Esophagus squamous epithelium (tissue), 5 donors: ENCODE results near the gene ARHGEF18. TPM values are rescaled to one million over a fixed set of nuclear protein-coding genes. Genes with fewer than 3 reads are reported as not detected.

Experiments
- DNase-seq: peaks from one replicate; lab custom pipeline; 2025; lab: John Stamatoyannopoulos, UW
- H3K27ac ChIP-seq, 4 donors: fragments of 200-600 bp; sonication (generic); one replicate each; pipeline ENCODE4 v1.5.1; 2016 to 2019; ENCODE audit warnings: mild to moderate bottlenecking in 1 of 4
- H3K27me3 ChIP-seq, 4 donors: fragments of 200-600 bp; sonication (generic); 1 replicate in 3 of 4; 2 replicates in 1 of 4; pipeline versions ENCODE4 v1.5.1 to v1.6.0; 2017 to 2021; ENCODE audit warnings: antibody characterized with exemption in 1 of 4
- H3K36me3 ChIP-seq, 3 donors: fragments of 200-600 bp; sonication (generic); one replicate each; pipeline ENCODE4 v1.5.1; 2016 to 2019
- H3K4me1 ChIP-seq, 3 donors: fragments of 200-600 bp; sonication (generic); one replicate each; pipeline ENCODE4 v1.5.1; 2017 to 2019
- H3K4me3 ChIP-seq, 4 donors: fragments of 200-600 bp; sonication (generic); 1 replicate in 3 of 4; 2 replicates in 1 of 4; pipeline ENCODE4 v1.5.1; 2016 to 2019; ENCODE audit warnings: mild to moderate bottlenecking in 2 of 4, moderate library complexity in 1 of 4
- H3K9me3 ChIP-seq, 3 donors: fragments of 200-600 bp; sonication (generic); one replicate each; pipeline ENCODE4 v1.5.1; 2016 to 2019
- POLR2A ChIP-seq, 4 donors: fragments of 450-650 bp; IDR thresholded peaks; one replicate each; pipeline ENCODE4 v1.6.1; 2017; ENCODE audit warnings: antibody characterized with exemption in 4 of 4, mild to moderate bottlenecking in 4 of 4, moderate library complexity in 3 of 4
- WGBS, 2 donors: methylation state at CpG; one replicate each; pipeline ENCODE4 v1.1.5; 2018; 5-methylcytosine and 5-hydroxymethylcytosine counted together
- intact Hi-C: fragments of 100-400 bp; cut with DNase I; formaldehyde crosslinking; loops from one replicate; pipeline ENCODE4 v1.15.0; 2022
- total RNA-seq, 4 donors: library from RNA; depleted of rRNA; stranded (reverse); fragments of >200 nt; gene quantifications; one replicate each; pipeline ENCODE4 v1.1.0, GENCODE V29; 2016
- TF ChIP-seq, protein P1 (sequence below), 6 experiments: fragments of 450-650 bp in 4 of 6; fragments of 200-600 bp in 2 of 6; sonication (generic) in 2 of 6; IDR thresholded peaks; one replicate each; pipeline ENCODE4 v1.5.1; 2016 to 2019; ENCODE audit warnings: antibody characterized with exemption in 6 of 6, mild to moderate bottlenecking in 4 of 6, moderate library complexity in 4 of 6
- donor health status: DM: yes; HTN: yes; CAD: no.

ARHGEF18 gene
- total RNA-seq, 4 donors from 2014 or later: 24.2 to 42.0 (median 28.7) TPM

DNA sequence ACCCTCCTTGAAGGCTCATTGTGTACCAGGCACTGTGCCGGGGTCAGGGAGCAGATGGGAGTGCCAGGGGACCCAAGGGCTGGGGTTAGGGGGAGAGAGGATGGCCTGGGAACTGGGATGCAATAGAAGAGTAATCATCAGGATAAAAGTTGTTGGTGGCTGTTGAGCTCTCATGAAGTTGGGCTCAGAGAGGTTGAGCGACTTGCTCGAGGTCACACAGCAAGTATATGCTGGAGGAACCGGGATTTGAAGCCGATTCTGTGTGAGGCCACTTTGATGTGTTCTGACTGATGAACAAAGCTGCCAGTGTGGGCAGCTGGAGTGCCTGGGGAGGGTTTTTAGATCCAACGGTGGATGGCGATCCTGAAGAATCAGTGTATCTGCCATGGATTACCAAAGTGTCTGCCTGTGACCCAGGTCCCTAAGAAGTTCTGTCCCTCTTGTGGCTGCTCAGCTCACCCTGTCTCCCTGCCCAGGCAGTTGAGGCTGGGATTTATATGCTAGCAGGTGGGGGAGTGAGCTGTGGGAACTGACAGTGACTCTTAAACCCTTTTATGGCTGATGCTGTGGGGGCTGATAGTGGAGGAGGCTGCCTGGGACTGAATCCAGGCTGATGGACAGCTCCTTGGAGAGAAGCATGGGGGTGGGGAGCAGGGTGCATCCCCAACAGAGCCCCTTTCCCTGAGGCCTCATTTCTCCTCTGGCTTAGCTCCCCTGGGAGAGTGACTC is 8.3 kb downstream of the ARHGEF18 start:
- WGBS, 2 donors: 87 to 89% methylated on average over 6 to 7 of the region's 7 CpGs
- H3K9me3 ChIP-seq: peaks cover 0 to 2% (median 0%) of the 10 kb centered on the region in 3 donors
- H3K27me3 ChIP-seq: peaks cover 0 to 5% (median 0%) of the 10 kb centered on the region in 4 donors
- no peaks in the 10 kb centered on the region for H3K4me1 ChIP-seq
- intact Hi-C loops: no loop called here
- TF ChIP-seq POLR2A (IDR thresholded peaks at IDR 0.05): no peak
- TF ChIP-seq, protein P1, sequence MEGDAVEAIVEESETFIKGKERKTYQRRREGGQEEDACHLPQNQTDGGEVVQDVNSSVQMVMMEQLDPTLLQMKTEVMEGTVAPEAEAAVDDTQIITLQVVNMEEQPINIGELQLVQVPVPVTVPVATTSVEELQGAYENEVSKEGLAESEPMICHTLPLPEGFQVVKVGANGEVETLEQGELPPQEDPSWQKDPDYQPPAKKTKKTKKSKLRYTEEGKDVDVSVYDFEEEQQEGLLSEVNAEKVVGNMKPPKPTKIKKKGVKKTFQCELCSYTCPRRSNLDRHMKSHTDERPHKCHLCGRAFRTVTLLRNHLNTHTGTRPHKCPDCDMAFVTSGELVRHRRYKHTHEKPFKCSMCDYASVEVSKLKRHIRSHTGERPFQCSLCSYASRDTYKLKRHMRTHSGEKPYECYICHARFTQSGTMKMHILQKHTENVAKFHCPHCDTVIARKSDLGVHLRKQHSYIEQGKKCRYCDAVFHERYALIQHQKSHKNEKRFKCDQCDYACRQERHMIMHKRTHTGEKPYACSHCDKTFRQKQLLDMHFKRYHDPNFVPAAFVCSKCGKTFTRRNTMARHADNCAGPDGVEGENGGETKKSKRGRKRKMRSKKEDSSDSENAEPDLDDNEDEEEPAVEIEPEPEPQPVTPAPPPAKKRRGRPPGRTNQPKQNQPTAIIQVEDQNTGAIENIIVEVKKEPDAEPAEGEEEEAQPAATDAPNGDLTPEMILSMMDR (IDR thresholded peaks at IDR 0.05): no peak
- no peak overlapping the region for H3K4me3 ChIP-seq
- no peaks in the 10 kb centered on the region for H3K36me3 ChIP-seq
- no peak overlapping the region for H3K27ac ChIP-seq
- DNase-seq: no peak

DNA sequence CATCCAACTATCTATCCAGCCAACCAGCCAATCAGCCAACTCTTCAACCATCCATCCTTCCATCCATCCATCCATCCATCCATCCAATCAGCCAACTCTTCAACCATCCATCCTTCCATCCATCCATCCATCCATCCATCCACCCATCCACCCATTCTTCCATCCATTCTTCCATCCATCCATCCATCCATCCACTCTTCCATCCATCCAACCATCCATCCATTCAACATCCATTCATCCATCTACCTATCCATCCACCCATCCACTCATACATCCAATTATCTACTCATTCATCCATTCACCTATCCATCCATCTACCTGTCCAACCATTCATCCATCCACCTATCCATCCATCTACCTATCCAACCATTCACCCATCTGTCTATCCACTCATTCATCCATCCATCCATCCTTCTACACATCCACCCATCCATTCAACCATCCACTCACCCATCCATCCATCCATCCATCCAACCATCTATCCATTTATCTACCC is 9.4 kb downstream of the ARHGEF18 start:
- TF ChIP-seq POLR2A (IDR thresholded peaks at IDR 0.05): no peak
- TF ChIP-seq, protein P1 (IDR thresholded peaks at IDR 0.05): no peak
- peaks cover 0 to 5% (median 0%) of the 10 kb centered on the region in 4 donors for H3K27me3 ChIP-seq
- intact Hi-C loops: no loop called here

DNA sequence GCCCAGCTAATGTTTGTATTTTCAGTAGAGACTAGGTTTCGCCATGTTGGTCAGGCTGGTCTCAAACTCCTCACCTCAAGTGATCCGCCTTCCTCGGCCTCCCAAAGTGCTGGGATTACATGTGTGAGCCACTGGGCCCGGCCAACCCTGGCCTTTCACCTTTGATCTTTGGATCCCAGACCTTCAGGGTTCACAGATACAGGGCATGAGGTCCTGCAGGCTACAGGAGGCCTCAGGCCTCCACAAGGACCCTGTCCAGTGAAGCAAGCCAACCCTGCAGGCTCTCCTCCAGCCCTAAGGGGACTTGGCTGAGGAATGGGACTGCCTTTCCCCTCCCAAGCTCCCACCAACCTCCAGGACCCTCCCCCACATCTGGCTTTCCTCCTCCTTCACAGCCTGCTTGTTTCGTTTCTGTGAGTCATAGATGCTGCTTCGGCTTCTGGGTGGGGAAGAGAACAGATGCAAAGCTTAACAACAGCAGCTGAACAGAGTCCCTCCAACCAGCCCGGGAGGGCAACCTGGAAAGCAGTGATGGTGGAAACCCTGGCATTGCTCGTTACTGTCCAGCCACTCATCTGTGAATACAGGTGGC is 11.8 kb downstream of the ARHGEF18 start:
- Histone ChIP-seq H3K9me3 (no peaks in the 10 kb centered on the region), H3K27me3 (peaks cover 0 to 1% (median 0%) of the 10 kb centered on the region in 4 donors), H3K4me1 (no peaks in the 10 kb centered on the region), H3K27ac (no peak overlapping the region), H3K36me3 (no peaks in the 10 kb centered on the region), H3K4me3 (no peak overlapping the region)
- intact Hi-C loops: loop anchor here (10.0 kb wide), 1 partner anchor 194 kb away; no protein-coding TSS in a partner anchor
- DNase-seq: no peak
- 58 to 80% methylated on average over 6 to 8 of the region's 8 CpGs for WGBS, 2 donors
- TF ChIP-seq, protein P1 (IDR thresholded peaks at IDR 0.05): no peak
- no peak for TF ChIP-seq POLR2A (IDR thresholded peaks at IDR 0.05)

More for the DNA sequence above, 9.4 kb downstream of the ARHGEF18 start:
- Histone ChIP-seq H3K27ac (no peak overlapping the region), H3K4me1 (no peaks in the 10 kb centered on the region), H3K9me3 (no peaks in the 10 kb centered on the region), H3K36me3 (no peaks in the 10 kb centered on the region), H3K4me3 (no peak overlapping the region)
- DNase-seq: no peak

DNA sequence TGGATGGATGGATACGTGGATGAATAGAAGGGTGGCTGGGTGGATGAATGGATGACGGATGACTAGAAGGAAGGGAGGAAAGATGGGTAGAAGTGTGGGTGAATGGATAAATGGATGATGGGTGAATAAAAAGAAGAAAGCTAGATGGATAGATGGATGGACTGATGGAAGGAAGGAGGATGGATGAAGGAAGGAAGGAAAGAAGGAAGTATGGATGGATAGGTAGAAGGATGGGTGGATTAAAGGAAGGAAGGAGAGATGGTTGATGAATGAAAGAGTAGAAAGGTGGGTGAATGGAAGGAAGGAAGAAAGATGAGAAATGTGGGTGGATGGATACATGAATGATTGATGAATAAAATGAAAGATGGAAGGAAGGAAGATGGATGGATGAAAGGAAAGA is 14.5 kb downstream of the ARHGEF18 start:
- no peak overlapping the region for H3K27ac ChIP-seq
- DNase-seq: no peak
- H3K27me3 ChIP-seq: no peaks in the 10 kb centered on the region
- TF ChIP-seq, protein P1 (IDR thresholded peaks at IDR 0.05): no peak
- TF ChIP-seq POLR2A (IDR thresholded peaks at IDR 0.05): no peak
- intact Hi-C loops: loop anchor here (10.0 kb wide), 1 partner anchor 192 kb away; no protein-coding TSS in a partner anchor
- no peaks in the 10 kb centered on the region for H3K36me3 ChIP-seq
- WGBS, 2 donors: 68 to 83% methylated on average over 2 of the region's 2 CpGs
- no peaks in the 10 kb centered on the region for H3K9me3 ChIP-seq
- peaks cover 0 to under 1% (median 0%) of the 10 kb centered on the region in 3 donors for H3K4me1 ChIP-seq
- H3K4me3 ChIP-seq: no peak overlapping the region
